Lung (tissue), 16 donors: ENCODE data around the gene FLRT1. TPM values are rescaled to one million over a fixed set of nuclear protein-coding genes. Genes with fewer than 3 reads are reported as not detected.

Experiments
- ATAC-seq: fragments of 200-7000 bp; cut with Tn5 transposase; one replicate; pipeline ENCODE4 v1.9.1; 2020; ENCODE audit warnings: moderate number of reproducible peaks; ENCODE audit not compliant: insufficient read depth, low FRiP score
- DNase-seq, 3 donors: peaks; one replicate each; pipeline ENCODE4 v3.0.0-alpha.2; 2013 to 2017
- H3K27ac ChIP-seq, 2 donors: one replicate each; pipeline ENCODE4 v1.5.1; 2013; ENCODE audit warnings: mild to moderate bottlenecking in 2 of 2, moderate library complexity in 2 of 2, control low read depth in 1 of 2, inconsistent platforms in 1 of 2, low read depth in 1 of 2, low read length in 1 of 2
- H3K27me3 ChIP-seq, 3 donors: one replicate each; pipeline ENCODE4 v1.5.1; 2013; ENCODE audit warnings: low read length in 2 of 3; ENCODE audit not compliant: control insufficient read depth in 3 of 3, insufficient read depth in 3 of 3
- H3K36me3 ChIP-seq, 4 donors: one replicate each; pipeline ENCODE4 v1.5.1; 2013; ENCODE audit warnings: low read length in 4 of 4, mild to moderate bottlenecking in 1 of 4, moderate library complexity in 1 of 4; ENCODE audit not compliant: control insufficient read depth in 4 of 4, insufficient read depth in 4 of 4
- H3K4me1 ChIP-seq, 5 donors: one replicate each; pipeline ENCODE4 v1.5.1; 2013; ENCODE audit warnings: low read length in 5 of 5, mild to moderate bottlenecking in 2 of 5, moderate library complexity in 1 of 5; ENCODE audit not compliant: control insufficient read depth in 5 of 5, insufficient read depth in 5 of 5
- H3K4me3 ChIP-seq: one replicate; pipeline ENCODE4 v1.5.1; 2013; ENCODE audit warnings: mild to moderate bottlenecking, control low read depth, moderate library complexity
- H3K9ac ChIP-seq, 2 donors: one replicate each; pipeline ENCODE4 v1.5.1; 2013; ENCODE audit warnings: low read length in 2 of 2, control low read depth in 1 of 2; ENCODE audit not compliant: insufficient read depth in 1 of 2
- H3K9me3 ChIP-seq, 4 donors: one replicate each; pipeline ENCODE4 v1.5.1; 2013; ENCODE audit warnings: low read length in 3 of 4, mild to moderate bottlenecking in 1 of 4, moderate library complexity in 1 of 4; ENCODE audit not compliant: control insufficient read depth in 4 of 4, insufficient read depth in 3 of 4
- CTCF ChIP-seq: IDR thresholded peaks from 2 replicates; pipeline ENCODE4 v1.5.1; 2012; ENCODE audit warnings: mild to moderate bottlenecking; ENCODE audit errors: control extremely low read depth, extremely low read depth
- WGBS, 2 donors: extraction: QIAGEN DNeasy Blood & Tissue Kit; methylation state at CpG; one replicate each; pipeline ENCODE4 v1.1.7; 2013; 5-methylcytosine and 5-hydroxymethylcytosine counted together
- long read RNA-seq, 5 donors: transcript quantifications; one replicate each; lab custom pipeline, GENCODE V29; 2026
- polyA plus RNA-seq, 2 donors: library from polyadenylated mRNA; stranded (reverse); fragments of 200-250 nt; gene quantifications; one replicate each; pipeline ENCODE4 v1.2.1, GENCODE V29; 2013
- total RNA-seq, 2 donors: library from RNA; depleted of rRNA in 1 of 2; stranded (reverse); fragments of >200 nt in 1 of 2; gene quantifications; one replicate each; pipeline ENCODE4 v1.2.1, GENCODE V29; 2014 to 2021
- donor health status: control.
- donor health status: control.
- donor health status: Bipolar disorder and iron deficiency.
- donor health status: healthy.
- donor health status: DM: yes; HTN: yes; CAD: no.

FLRT1 gene
- total RNA-seq, result under 1 TPM; 0.18 to 0.34 TPM
- polyA plus RNA-seq, result under 1 TPM; 0.02 to 0.06 TPM
- long read RNA-seq, donor 1, partial matches to known transcripts, result 0 of 1 reads
- long read RNA-seq, donor 1, other reads (novel, unspliced or antisense), result 0 of 1 reads
- long read RNA-seq, donor 2, partial matches to known transcripts, result 0 of 1 reads
- long read RNA-seq, donor 2, other reads (novel, unspliced or antisense), result 0 of 1 reads
- long read RNA-seq, donor 3, partial matches to known transcripts, result 0 of 1 reads
- long read RNA-seq, donor 3, other reads (novel, unspliced or antisense), result 0 of 1 reads
- long read RNA-seq, donor 4, result 0 reads
- long read RNA-seq, donor 5, result 0 reads

GRCh38 chr11:64035576-64035975 lies at the start of gene FLRT1:
TSS of gene FLRT1 (plus strand) at chr11:64035931. CDS start at chr11:64116268, 80,337 bp downstream.
- Histone ChIP-seq H3K27ac (no peak within 1 kb of the TSS), H3K9ac (no peak within 1 kb of the TSS), H3K4me1 (peaks cover 0 to 10% (median 4%) of the 10 kb centered on the region in 5 donors), H3K27me3 (peaks cover 0 to 11% (median 7%) of the 10 kb centered on the region in 3 donors), H3K4me3 (no peak within 1 kb of the TSS), H3K36me3 (no peaks in the 10 kb centered on the region), H3K9me3 (peaks cover 0 to 2% (median 0%) of the 10 kb centered on the region in 4 donors)
- WGBS, 2 donors, result 1 to 3% methylated on average over 16 to 53 of the region's 64 CpGs
- ATAC-seq (no peak), DNase-seq (peak in 1 of 3 donors; percentile 46)
- no peak for TF ChIP-seq CTCF

- H3K27ac ChIP-seq, result peak within 1 kb of the TSS; percentile 74 to 96
- whole genome bisulfite sequencing, 2 donors, result 1% methylated on average over 55 to 63 of the region's 63 CpGs
- H3K9ac ChIP-seq, result peak within 1 kb of the TSS; percentile 53 to 55
- TF ChIP-seq CTCF, result no peak
- peak; percentile 92 to 94 (median 93) for DNase-seq
- peak within 1 kb of the TSS; percentile 97 for H3K4me3 ChIP-seq
- H3K27me3 ChIP-seq, result no peaks in the 10 kb centered on the region
- H3K4me1 ChIP-seq, result peaks cover 0 to 15% (median 10%) of the 10 kb centered on the region in 5 donors
- H3K36me3 ChIP-seq, result peaks cover 7 to 19% (median 14%) of the 10 kb centered on the region in 4 donors
- H3K9me3 ChIP-seq, result no peaks in the 10 kb centered on the region
- ATAC-seq, result peak; percentile 94
Measured at GRCh38 chr11:63986156-63986931, 49.4 kb upstream of the FLRT1 start, which contains the start of gene OTUB1. TSS of gene OTUB1 (plus strand) at chr11:63986438. CDS start at chr11:63986457, 19 bp downstream.

GRCh38 chr11:63986932-63987513 lies 48.7 kb upstream of the FLRT1 start:
- Histone ChIP-seq H3K27ac (peak overlapping the region; percentile 74 to 96), H3K36me3 (peaks cover 7 to 23% (median 18%) of the 10 kb centered on the region in 4 donors), H3K4me1 (peaks cover 0 to 15% (median 10%) of the 10 kb centered on the region in 5 donors), H3K9me3 (no peaks in the 10 kb centered on the region), H3K9ac (peak overlapping the region; percentile 24 to 55), H3K4me3 (peak overlapping the region; percentile 97), H3K27me3 (no peaks in the 10 kb centered on the region)
- ATAC-seq, result no peak
- no peak for DNase-seq
- no peak for TF ChIP-seq CTCF
- WGBS, 2 donors, result 39 to 53% methylated on average over 24 to 25 of the region's 25 CpGs
